GM21576 (cell line): Measurements from ENCODE around the gene ARHGAP10.

ENCODE experiments used
- ATAC-seq: cut with Tn5 transposase; IDR thresholded peaks from one replicate; pipeline ENCODE4 v1.9.1; 2021; ENCODE audit warnings: mild to moderate bottlenecking, moderate library complexity; ENCODE audit not compliant: unreplicated experiment

The ARHGAP10 gene

GRCh38 chr4:147731580-147732517 is at the start of gene ARHGAP10:
ARHGAP10 (plus strand) TSS chr4:147732088; CDS start chr4:147732302, 214 bp downstream.
- peak; percentile 58 for ATAC-seq

- no peak for ATAC-seq
Measured at GRCh38 chr4:147682755-147683154, 49.1 kb upstream of the ARHGAP10 start.

- ATAC-seq: no peak
Measured at GRCh38 chr4:147683188-147683591, 48.7 kb upstream of the ARHGAP10 start.

GRCh38 chr4:147683717-147684700 is 47.9 kb upstream of the ARHGAP10 start, which contains the start of gene PRMT9:
PRMT9 (minus strand) TSS chr4:147684163; CDS start chr4:147683987, 176 bp downstream.
- peak; percentile 99 for ATAC-seq

GRCh38 chr4:147689067-147689466 is 42.8 kb upstream of the ARHGAP10 start:
- no peak for ATAC-seq

GRCh38 chr4:147691820-147692219 is 40.1 kb upstream of the ARHGAP10 start:
- no peak for ATAC-seq

- no peak for ATAC-seq
Measured at GRCh38 chr4:147693218-147693617, 38.7 kb upstream of the ARHGAP10 start.

- no peak for ATAC-seq
Measured at GRCh38 chr4:147696866-147697265, 35.0 kb upstream of the ARHGAP10 start.

- no peak for ATAC-seq
Measured at GRCh38 chr4:147704846-147705245, 27.0 kb upstream of the ARHGAP10 start.

- peak; percentile 75 for ATAC-seq
Measured at GRCh38 chr4:147707892-147708672, 23.8 kb upstream of the ARHGAP10 start.

GRCh38 chr4:147709999-147710398 is 21.9 kb upstream of the ARHGAP10 start:
- ATAC-seq: no peak

GRCh38 chr4:147714575-147715401 is 17.1 kb upstream of the ARHGAP10 start:
- no peak for ATAC-seq

GRCh38 chr4:147717878-147718277 is 14.0 kb upstream of the ARHGAP10 start:
- peak; percentile 92 for ATAC-seq

GRCh38 chr4:147723326-147723725 is 8.6 kb upstream of the ARHGAP10 start:
- ATAC-seq: no peak

GRCh38 chr4:147724468-147725201 is 7.3 kb upstream of the ARHGAP10 start:
- ATAC-seq: no peak

GRCh38 chr4:147725673-147726072 is 6.2 kb upstream of the ARHGAP10 start:
- no peak for ATAC-seq

GRCh38 chr4:147727476-147728028 is 4.3 kb upstream of the ARHGAP10 start:
- no peak for ATAC-seq

- no peak for ATAC-seq
Measured at GRCh38 chr4:147730333-147730732, 1.6 kb upstream of the ARHGAP10 start.
